HL-60 (cell line): ENCODE results near the gene PDLIM5.

Source experiments
- DNase-seq, 2 experiments: peaks; one replicate each; pipeline ENCODE4 v3.0.0-alpha.2; 2010 to 2020; ENCODE audit warnings: low read depth in 1 of 2, low spot score in 1 of 2
- H3K27ac ChIP-seq: fragments of 250-450 bp; sonication (Bioruptor Pico); replicated peaks from 2 replicates; pipeline ENCODE4 v1.5.1; 2020; ENCODE audit warnings: mild to moderate bottlenecking, moderate library complexity
- H3K27me3 ChIP-seq: fragments of 250-450 bp; sonication (Bioruptor Pico); 2 replicates; pipeline ENCODE4 v1.5.1; 2021; ENCODE audit warnings: mild to moderate bottlenecking, moderate library complexity; ENCODE audit not compliant: insufficient read depth, poor library complexity, severe bottlenecking
- H3K4me3 ChIP-seq: replicated peaks from 2 replicates; pipeline ENCODE4 v1.5.1; 2011; ENCODE audit warnings: mild to moderate bottlenecking, control low read depth, low read length; ENCODE audit not compliant: insufficient read depth
- CTCF ChIP-seq: IDR thresholded peaks from one replicate; pipeline ENCODE4 v1.5.1; 2011; ENCODE audit warnings: low read length, control low read depth, inconsistent platforms; ENCODE audit not compliant: insufficient read depth
- GABPA ChIP-seq: IDR thresholded peaks from 2 replicates; pipeline ENCODE4 v1.6.1; 2012; ENCODE audit warnings: low read depth
- POLR2AphosphoS5 ChIP-seq: IDR thresholded peaks from 2 replicates; pipeline ENCODE4 v1.6.1; 2012; ENCODE audit warnings: low read depth
- REST ChIP-seq: IDR thresholded peaks from 2 replicates; pipeline ENCODE4 v1.6.1; 2012; ENCODE audit warnings: low read depth; ENCODE audit not compliant: insufficient replicate concordance
- SPI1 ChIP-seq: IDR thresholded peaks from 2 replicates; pipeline ENCODE4 v1.6.1; 2012; ENCODE audit warnings: low read depth, mild to moderate bottlenecking, borderline replicate concordance

PDLIM5 gene

GRCh38 chr4:94583914-94584641 lies 132.3 kb downstream of the PDLIM5 start:
- DNase-seq, result no peak
- Histone ChIP-seq H3K27ac (no peak overlapping the region), H3K27me3 (no peaks in the 10 kb centered on the region), H3K4me3 (no peak overlapping the region)
- TF ChIP-seq SPI1, result no peak
- no peak for TF ChIP-seq CTCF

GRCh38 chr4:94588896-94589693 lies 137.4 kb downstream of the PDLIM5 start:
- TF ChIP-seq POLR2AphosphoS5, result no peak
- TF ChIP-seq CTCF, result no peak
- TF ChIP-seq REST, result no peak
- no peak for TF ChIP-seq GABPA
- TF ChIP-seq SPI1, result no peak
- no peak overlapping the region for H3K4me3 ChIP-seq
- no peak for DNase-seq

GRCh38 chr4:94590493-94590892 lies 138.8 kb downstream of the PDLIM5 start:
- no peak for TF ChIP-seq CTCF
- no peak overlapping the region for H3K27ac ChIP-seq
- H3K4me3 ChIP-seq, result no peak overlapping the region
- no peak for DNase-seq
- H3K27me3 ChIP-seq, result no peaks in the 10 kb centered on the region

More at GRCh38 chr4:94588896-94589693, 137.4 kb downstream of the PDLIM5 start:
- Histone ChIP-seq H3K27ac (no peak overlapping the region), H3K27me3 (no peaks in the 10 kb centered on the region)

GRCh38 chr4:94591289-94591688 lies 139.5 kb downstream of the PDLIM5 start:
- TF ChIP-seq GABPA (no peak), POLR2AphosphoS5 (no peak), CTCF (no peak), SPI1 (no peak), REST (no peak)
- H3K27ac ChIP-seq, result no peak overlapping the region
- H3K4me3 ChIP-seq, result no peak overlapping the region
- H3K27me3 ChIP-seq, result no peaks in the 10 kb centered on the region
- no peak for DNase-seq
